K562 (cell line): Measurements from ENCODE around the gene OSBPL1A. TPM values are rescaled to one million over a fixed set of nuclear protein-coding genes. Genes with fewer than 3 reads are reported as not detected.
A peak's percentile ranks its signal among the peaks of the same experiment; 100 is the strongest.

Experiments
- ARID3B ChIP-seq: fragments of 250-450 bp; sonication (Bioruptor Pico); IDR thresholded peaks from 2 replicates; pipeline ENCODE4 v1.4.0; 2020; ENCODE audit warnings: borderline replicate concordance
- C11orf30 ChIP-seq: fragments of 450-650 bp; IDR thresholded peaks from 2 replicates; pipeline ENCODE4 v1.6.1; 2016; ENCODE audit warnings: low read depth, mild to moderate bottlenecking
- CEBPG ChIP-seq, 3 experiments: fragments of 200-800 bp in 1 of 3; sonication (Bioruptor generic) in 1 of 3; sonication (generic) in 1 of 3; formaldehyde crosslinking in 1 of 3; IDR thresholded peaks in 2 of 3; conservative IDR thresholded peaks in 1 of 3; 2 replicates each; pipeline versions ENCODE4 v1.6.1 to v1.8.0; 2016 to 2022; ENCODE audit warnings: missing compliant biosample characterization in 2 of 3, missing genetic modification characterization in 2 of 3, mild to moderate bottlenecking in 1 of 3, missing genetic modification reagents in 1 of 3
- PRMT5 ChIP-seq: sonication (generic); formaldehyde crosslinking; IDR thresholded peaks from 2 replicates; pipeline ENCODE4 v1.5.0; 2020; ENCODE audit warnings: missing genetic modification reagents
- TEAD2 ChIP-seq: fragments of 450-650 bp; IDR thresholded peaks from 2 replicates; pipeline ENCODE4 v1.6.1; 2016; ENCODE audit warnings: missing genetic modification characterization, control low read depth, missing compliant biosample characterization
- TEAD4 ChIP-seq, 2 experiments: sonication (generic) in 1 of 2; formaldehyde crosslinking in 1 of 2; IDR thresholded peaks; 2 replicates each; pipeline versions ENCODE4 v1.6.1 to v1.8.0; 2012 to 2022; ENCODE audit warnings: borderline replicate concordance in 1 of 2, inconsistent platforms in 1 of 2, low read length in 1 of 2, mild to moderate bottlenecking in 1 of 2, missing genetic modification reagents in 1 of 2
- TSHZ1 ChIP-seq: fragments of 250-450 bp; sonication (Bioruptor Pico); IDR thresholded peaks from 2 replicates; pipeline ENCODE4 v1.4.0; 2020; ENCODE audit warnings: mild to moderate bottlenecking, moderate library complexity
- ZNF217 ChIP-seq: sonication (generic); formaldehyde crosslinking; IDR thresholded peaks from 2 replicates; pipeline ENCODE4 v1.8.0; 2022; ENCODE audit warnings: mild to moderate bottlenecking, missing genetic modification reagents
- polyA plus RNA-seq, 8 experiments: library from polyadenylated mRNA; depleted of rRNA in 4 of 8; stranded (reverse) in 5 of 8; unstranded in 3 of 8; fragments of >200 nt; fragmentation: Nextera tagmentation in 2 of 8; fragmentation: Illumina TruSeq in 1 of 8; extraction: Ambion mirVana in 2 of 8; extraction: Trizol in 1 of 8; gene quantifications; 2 replicates each; pipeline versions ENCODE4 v1.2.1 to v1.2.3, GENCODE V29; 2011 to 2014; ENCODE audit warnings: inconsistent platforms in 1 of 8, missing spikeins in 1 of 8
- total RNA-seq, 7 experiments: library from RNA; depleted of rRNA in 6 of 7; stranded (reverse); fragments of >200 nt in 6 of 7; fragmentation: Illumina TruSeq in 2 of 7; extraction: Trizol in 2 of 7; gene quantifications; 2 replicates each; pipeline versions ENCODE4 v1.2.1 to v1.2.3, GENCODE V29; 2011 to 2021; ENCODE audit warnings: low replicate concordance in 1 of 7
- TF ChIP-seq, protein P1 (sequence below): IDR thresholded peaks from 3 replicates; pipeline ENCODE4 v1.6.1; 2011; ENCODE audit warnings: borderline replicate concordance, mild to moderate bottlenecking, moderate library complexity; ENCODE audit not compliant: insufficient read length; ENCODE audit errors: extremely low read depth
- TF ChIP-seq, protein P2 (sequence below): sonication (generic); formaldehyde crosslinking; IDR thresholded peaks from 2 replicates; pipeline ENCODE4 v1.8.1; 2023; ENCODE audit warnings: mild to moderate bottlenecking, missing genetic modification reagents, moderate library complexity
- TF ChIP-seq, protein P3 (sequence below): IDR thresholded peaks from 2 replicates; pipeline ENCODE4 v1.6.1; 2011; ENCODE audit not compliant: insufficient read length; ENCODE audit errors: extremely low read depth

The OSBPL1A gene
- total and polyA plus RNA-seq, 9 of the 15 experiments (the other 6 are each of a cell fraction or from before 2014, with no cell fraction given): 0.40 to 0.49 TPM; not detected in 7

- TF ChIP-seq, protein P1, sequence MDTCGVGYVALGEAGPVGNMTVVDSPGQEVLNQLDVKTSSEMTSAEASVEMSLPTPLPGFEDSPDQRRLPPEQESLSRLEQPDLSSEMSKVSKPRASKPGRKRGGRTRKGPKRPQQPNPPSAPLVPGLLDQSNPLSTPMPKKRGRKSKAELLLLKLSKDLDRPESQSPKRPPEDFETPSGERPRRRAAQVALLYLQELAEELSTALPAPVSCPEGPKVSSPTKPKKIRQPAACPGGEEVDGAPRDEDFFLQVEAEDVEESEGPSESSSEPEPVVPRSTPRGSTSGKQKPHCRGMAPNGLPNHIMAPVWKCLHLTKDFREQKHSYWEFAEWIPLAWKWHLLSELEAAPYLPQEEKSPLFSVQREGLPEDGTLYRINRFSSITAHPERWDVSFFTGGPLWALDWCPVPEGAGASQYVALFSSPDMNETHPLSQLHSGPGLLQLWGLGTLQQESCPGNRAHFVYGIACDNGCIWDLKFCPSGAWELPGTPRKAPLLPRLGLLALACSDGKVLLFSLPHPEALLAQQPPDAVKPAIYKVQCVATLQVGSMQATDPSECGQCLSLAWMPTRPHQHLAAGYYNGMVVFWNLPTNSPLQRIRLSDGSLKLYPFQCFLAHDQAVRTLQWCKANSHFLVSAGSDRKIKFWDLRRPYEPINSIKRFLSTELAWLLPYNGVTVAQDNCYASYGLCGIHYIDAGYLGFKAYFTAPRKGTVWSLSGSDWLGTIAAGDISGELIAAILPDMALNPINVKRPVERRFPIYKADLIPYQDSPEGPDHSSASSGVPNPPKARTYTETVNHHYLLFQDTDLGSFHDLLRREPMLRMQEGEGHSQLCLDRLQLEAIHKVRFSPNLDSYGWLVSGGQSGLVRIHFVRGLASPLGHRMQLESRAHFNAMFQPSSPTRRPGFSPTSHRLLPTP: no peak
- TF ChIP-seq, protein P2, sequence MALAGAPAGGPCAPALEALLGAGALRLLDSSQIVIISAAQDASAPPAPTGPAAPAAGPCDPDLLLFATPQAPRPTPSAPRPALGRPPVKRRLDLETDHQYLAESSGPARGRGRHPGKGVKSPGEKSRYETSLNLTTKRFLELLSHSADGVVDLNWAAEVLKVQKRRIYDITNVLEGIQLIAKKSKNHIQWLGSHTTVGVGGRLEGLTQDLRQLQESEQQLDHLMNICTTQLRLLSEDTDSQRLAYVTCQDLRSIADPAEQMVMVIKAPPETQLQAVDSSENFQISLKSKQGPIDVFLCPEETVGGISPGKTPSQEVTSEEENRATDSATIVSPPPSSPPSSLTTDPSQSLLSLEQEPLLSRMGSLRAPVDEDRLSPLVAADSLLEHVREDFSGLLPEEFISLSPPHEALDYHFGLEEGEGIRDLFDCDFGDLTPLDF (CRISPR knock-in tag): 0 out of 2 replicates have a peak, but pooled peaks have one; percentile 40
- TF ChIP-seq TEAD2 (tag) (no peak), TEAD4 (IDR thresholded peaks at IDR 0.05; ENCODE audit: low read length) (no peak), TEAD4 (CRISPR knock-in tag; IDR thresholded peaks at IDR 0.05; ENCODE audit: borderline replicate concordance) (no peak), ZNF217 (CRISPR knock-in tag) (no peak), TSHZ1 (CRISPR knock-in tag) (peak; percentile 65; the same call in 1 of the 2 replicates), PRMT5 (no peak), C11orf30 (no peak), CEBPG (CRISPR knock-in tag; IDR thresholded peaks at IDR 0.05) (no peak), CEBPG (tag; conservative IDR thresholded peaks at IDR 0.05 in 1 of 2, IDR thresholded peaks at IDR 0.05 in 1 of 2) (no peak), ARID3B (CRISPR knock-in tag) (peak; percentile 41; the same call in 1 of the 2 replicates)
- TF ChIP-seq, protein P3, sequence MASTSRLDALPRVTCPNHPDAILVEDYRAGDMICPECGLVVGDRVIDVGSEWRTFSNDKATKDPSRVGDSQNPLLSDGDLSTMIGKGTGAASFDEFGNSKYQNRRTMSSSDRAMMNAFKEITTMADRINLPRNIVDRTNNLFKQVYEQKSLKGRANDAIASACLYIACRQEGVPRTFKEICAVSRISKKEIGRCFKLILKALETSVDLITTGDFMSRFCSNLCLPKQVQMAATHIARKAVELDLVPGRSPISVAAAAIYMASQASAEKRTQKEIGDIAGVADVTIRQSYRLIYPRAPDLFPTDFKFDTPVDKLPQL: no peak
Observed at GRCh38 chr18:24426398-24427294, 29.0 kb upstream of the OSBPL1A start, which contains the start of gene IMPACT (continued).
